ENCODE results near the gene LRTM2.

- TF ChIP-seq CTCF (IDR thresholded peaks at IDR 0.05) (no peak), POLR2A (IDR thresholded peaks at IDR 0.05) (no peak), POLR2AphosphoS5 (IDR thresholded peaks at IDR 0.05) (no peak), EP300 (IDR thresholded peaks at IDR 0.05) (no peak)
Measured at GRCh38 chr12:1837541-1838204, 17.3 kb downstream of the LRTM2 start.

Data from gastroesophageal sphincter (tissue), 3 donors.